B cell (primary cell): ENCODE results near the gene YBEY. TPM values are rescaled to one million over a fixed set of nuclear protein-coding genes. Genes with fewer than 3 reads are reported as not detected.

Experiments
- ATAC-seq: fragments of 200-7000 bp; cut with Tn5 transposase; one replicate; pipeline ENCODE4 v1.10.0; 2021; ENCODE audit warnings: low read depth, mild to moderate bottlenecking, moderate number of reproducible peaks, moderate library complexity
- CTCF ChIA-PET: fragments of 350-600 bp; sonication (Branson Sonifier 250); formaldehyde crosslinking; loops from one replicate; lab custom pipeline; 2021; ENCODE audit warnings: antibody characterized with exemption, inconsistent platforms; lab: Charles Lee
- POLR2A ChIA-PET: fragments of 350-600 bp; sonication (Branson Sonifier 250); formaldehyde crosslinking; loops from one replicate; lab custom pipeline; 2021; ENCODE audit warnings: antibody characterized with exemption; lab: Charles Lee
- DNase-seq: peaks from one replicate; pipeline ENCODE4 v3.0.0; 2013
- H2AFZ ChIP-seq: 2 replicates; pipeline ENCODE4 v1.6.1; 2012; ENCODE audit warnings: mild to moderate bottlenecking, low read depth, low read length; ENCODE audit not compliant: insufficient read depth, poor library complexity, severe bottlenecking
- H3K27ac ChIP-seq, 2 donors: 1 replicate in 1 of 2; 2 replicates in 1 of 2; pipeline ENCODE4 v1.5.1; 2012 to 2013; ENCODE audit warnings: low read length in 2 of 2, mild to moderate bottlenecking in 2 of 2, moderate library complexity in 1 of 2
- H3K27me3 ChIP-seq, 4 experiments: fragments of 200-600 bp in 1 of 4; sonication (generic) in 1 of 4; replicated peaks in 1 of 4; 1 replicate in 2 of 4; 2 replicates in 2 of 4; pipeline versions ENCODE4 v1.6.1 to v1.7.0; 2013 to 2016; ENCODE audit warnings: low read length in 3 of 4, mild to moderate bottlenecking in 2 of 4, mixed read lengths in 1 of 4, moderate library complexity in 1 of 4; ENCODE audit not compliant: insufficient read depth in 4 of 4, control insufficient read depth in 3 of 4; ENCODE audit errors: control extremely low read depth in 1 of 4
- H3K36me3 ChIP-seq, 2 experiments: replicated peaks in 1 of 2; 1 replicate in 1 of 2; 2 replicates in 1 of 2; pipeline versions ENCODE4 v1.6.1 to v1.7.1; 2013; ENCODE audit warnings: low read length in 1 of 2; ENCODE audit not compliant: insufficient read depth in 2 of 2, control insufficient read depth in 1 of 2; ENCODE audit errors: control extremely low read depth in 1 of 2, extremely low read depth in 1 of 2
- H3K4me1 ChIP-seq, 2 donors: fragments of 200-600 bp in 1 of 2; sonication (generic) in 1 of 2; 1 replicate in 1 of 2; 2 replicates in 1 of 2; pipeline versions ENCODE4 v1.5.1 to v1.6.1; 2013 to 2017; ENCODE audit warnings: low read length in 2 of 2; ENCODE audit not compliant: control insufficient read depth in 2 of 2, insufficient read depth in 2 of 2
- H3K4me2 ChIP-seq: replicated peaks from 2 replicates; pipeline ENCODE3; 2012; ENCODE audit warnings: mild to moderate bottlenecking, low read depth, low read length; ENCODE audit not compliant: poor library complexity, severe bottlenecking
- H3K4me3 ChIP-seq, 5 experiments: fragments of 200-600 bp in 1 of 5; sonication (generic) in 1 of 5; 1 replicate in 3 of 5; 2 replicates in 2 of 5; pipeline versions ENCODE4 v1.5.1 to v1.7.0; 2011 to 2016; ENCODE audit warnings: low read length in 4 of 5, mild to moderate bottlenecking in 4 of 5, low read depth in 2 of 5, control low read depth in 1 of 5, moderate library complexity in 1 of 5; ENCODE audit not compliant: insufficient read depth in 1 of 5; ENCODE audit errors: control extremely low read depth in 1 of 5, extremely low read depth in 1 of 5
- H3K79me2 ChIP-seq: fragments of 200-600 bp; sonication (generic); one replicate; pipeline ENCODE4 v1.6.0; 2016; ENCODE audit warnings: low read length; ENCODE audit not compliant: control insufficient read depth, insufficient read depth
- H3K9ac ChIP-seq: fragments of 200-600 bp; sonication (generic); 2 replicates; pipeline ENCODE4 v1.6.1; 2017; ENCODE audit warnings: mild to moderate bottlenecking, low read length, moderate library complexity
- H3K9me3 ChIP-seq, 3 donors: one replicate each; pipeline versions ENCODE4 v1.6.1 to v1.7.1; 2013; ENCODE audit warnings: low read length in 2 of 3; ENCODE audit not compliant: control insufficient read depth in 2 of 3, insufficient read depth in 1 of 3; ENCODE audit errors: control extremely low read depth in 1 of 3
- H4K20me1 ChIP-seq: 2 replicates; pipeline ENCODE4 v1.6.0; 2012; ENCODE audit warnings: mild to moderate bottlenecking, low read length; ENCODE audit not compliant: insufficient read depth, control insufficient read depth, poor library complexity, severe bottlenecking
- H3K27ac Mint-ChIP-seq: one replicate; pipeline ENCODE4 v1.8.0; 2021; ENCODE audit warnings: mixed read lengths
- H3K27me3 Mint-ChIP-seq: one replicate; pipeline ENCODE4 v1.8.0; 2021; ENCODE audit warnings: mixed read lengths
- H3K4me1 Mint-ChIP-seq: one replicate; pipeline ENCODE4 v1.8.0; 2021; ENCODE audit warnings: mixed read lengths
- H3K4me3 Mint-ChIP-seq: one replicate; pipeline ENCODE4 v1.8.0; 2021; ENCODE audit warnings: mixed read lengths
- H3K9me3 Mint-ChIP-seq: one replicate; pipeline ENCODE4 v1.8.0; 2022; ENCODE audit warnings: mixed read lengths; ENCODE audit not compliant: insufficient read depth
- EZH2 ChIP-seq: IDR thresholded peaks from 2 replicates; pipeline ENCODE4 v1.6.1; 2012; ENCODE audit warnings: borderline replicate concordance, low read depth, mild to moderate bottlenecking, moderate library complexity, low read length; ENCODE audit not compliant: insufficient read depth, poor library complexity, severe bottlenecking
- WGBS: methylation state at CpG from one replicate; pipeline ENCODE4 v1.1.5; 2013; ENCODE audit warnings: missing lambda C conversion rate; ENCODE audit not compliant: insufficient coverage; 5-methylcytosine and 5-hydroxymethylcytosine counted together
- intact Hi-C: fragments of 100-400 bp; cut with micrococcal nuclease; formaldehyde crosslinking; loops from one replicate; pipeline ENCODE4 v1.10.0; 2022
- polyA plus RNA-seq: library from polyadenylated mRNA; depleted of rRNA; stranded (reverse); fragments of >200 nt; gene quantifications from 2 replicates; pipeline ENCODE4 v1.2.3, GENCODE V29; 2012
- total RNA-seq, 2 donors: library from RNA; stranded (reverse); fragments of 120-200 nt in 1 of 2; gene quantifications; 1 replicate in 1 of 2; 2 replicates in 1 of 2; pipeline versions ENCODE4 v1.2.3 to v1.2.4, GENCODE V29; 2013 to 2022
- TF ChIP-seq, protein P1 (sequence below): fragments of 200-600 bp; IDR thresholded peaks from one replicate; pipeline ENCODE4 v1.8.0; 2022; ENCODE audit warnings: antibody characterized with exemption, mild to moderate bottlenecking

Gene YBEY
- total and polyA plus RNA-seq, 2 donors (not counting 1 experiment from before 2014, with no cell fraction given), result 15.0 to 21.6 TPM

DNA sequence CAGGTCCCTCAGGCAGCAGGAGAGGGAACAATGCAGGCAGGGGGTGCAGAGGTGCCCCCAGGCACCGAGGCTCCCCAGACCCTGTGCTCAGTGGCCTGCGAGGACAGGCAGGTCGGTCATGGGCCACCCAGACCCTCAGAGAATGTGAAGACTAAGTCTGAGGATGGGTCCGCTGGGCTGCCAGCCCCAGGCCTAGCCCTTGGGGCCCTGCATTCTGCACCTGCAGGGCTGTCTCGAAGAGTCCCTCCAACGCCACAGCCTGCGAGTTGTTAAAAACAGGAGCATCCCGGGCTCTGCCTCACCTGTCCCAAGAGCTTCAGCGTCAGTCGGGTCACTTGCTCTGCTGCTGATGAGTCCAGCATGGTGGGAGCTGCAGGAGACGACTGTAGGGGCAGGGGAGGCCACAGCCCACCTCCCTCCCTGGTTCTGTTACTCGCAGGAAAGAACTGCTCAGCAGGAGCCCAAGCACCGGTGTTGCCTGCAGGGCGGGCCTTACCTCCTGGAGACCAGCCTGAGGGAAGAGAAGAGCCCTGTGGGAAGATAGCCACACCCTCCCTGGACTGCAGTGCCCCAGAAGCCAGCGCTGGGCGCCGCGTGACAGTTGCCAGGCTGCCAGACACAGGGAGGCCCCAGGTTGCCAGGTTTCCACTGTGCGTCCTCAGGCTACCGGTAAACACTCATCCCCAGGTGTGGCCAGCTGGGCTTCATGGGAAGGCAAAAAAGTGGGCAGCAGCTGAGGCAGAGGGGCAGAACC is 31.7 kb downstream of the YBEY start:
- no peaks in the 10 kb centered on the region for H3K9me3 Mint-ChIP-seq
- Histone ChIP-seq H3K4me3 (no peak overlapping the region), H3K27ac (no peak overlapping the region), H3K9me3 (no peaks in the 10 kb centered on the region), H3K9ac (no peak overlapping the region), H4K20me1 (no peaks in the 10 kb centered on the region), H3K4me1 (peaks cover 8 to 13% of the 10 kb centered on the region in 2 donors), H3K79me2 (peaks cover 21% of the 10 kb centered on the region), H3K4me2 (no peak overlapping the region), H3K36me3 (no peaks in the 10 kb centered on the region), H3K27me3 (peaks cover 0 to 3% (median 0%) of the 10 kb centered on the region in 4 experiments), H2AFZ (no peak overlapping the region)
- no peaks in the 10 kb centered on the region for H3K27me3 Mint-ChIP-seq
- POLR2A ChIA-PET, result no interaction called here
- H3K27ac Mint-ChIP-seq, result no peak overlapping the region
- no peak overlapping the region for H3K4me3 Mint-ChIP-seq
- WGBS, result 96% methylated on average over 20 of the region's 20 CpGs
- CTCF ChIA-PET, result no interaction called here
- H3K4me1 Mint-ChIP-seq, result peaks cover 16% of the 10 kb centered on the region
- DNase-seq (no peak), ATAC-seq (no peak)
- TF ChIP-seq, protein P1, sequence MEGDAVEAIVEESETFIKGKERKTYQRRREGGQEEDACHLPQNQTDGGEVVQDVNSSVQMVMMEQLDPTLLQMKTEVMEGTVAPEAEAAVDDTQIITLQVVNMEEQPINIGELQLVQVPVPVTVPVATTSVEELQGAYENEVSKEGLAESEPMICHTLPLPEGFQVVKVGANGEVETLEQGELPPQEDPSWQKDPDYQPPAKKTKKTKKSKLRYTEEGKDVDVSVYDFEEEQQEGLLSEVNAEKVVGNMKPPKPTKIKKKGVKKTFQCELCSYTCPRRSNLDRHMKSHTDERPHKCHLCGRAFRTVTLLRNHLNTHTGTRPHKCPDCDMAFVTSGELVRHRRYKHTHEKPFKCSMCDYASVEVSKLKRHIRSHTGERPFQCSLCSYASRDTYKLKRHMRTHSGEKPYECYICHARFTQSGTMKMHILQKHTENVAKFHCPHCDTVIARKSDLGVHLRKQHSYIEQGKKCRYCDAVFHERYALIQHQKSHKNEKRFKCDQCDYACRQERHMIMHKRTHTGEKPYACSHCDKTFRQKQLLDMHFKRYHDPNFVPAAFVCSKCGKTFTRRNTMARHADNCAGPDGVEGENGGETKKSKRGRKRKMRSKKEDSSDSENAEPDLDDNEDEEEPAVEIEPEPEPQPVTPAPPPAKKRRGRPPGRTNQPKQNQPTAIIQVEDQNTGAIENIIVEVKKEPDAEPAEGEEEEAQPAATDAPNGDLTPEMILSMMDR, result no peak
- TF ChIP-seq EZH2, result no peak
- intact Hi-C loops, result no loop called here

DNA sequence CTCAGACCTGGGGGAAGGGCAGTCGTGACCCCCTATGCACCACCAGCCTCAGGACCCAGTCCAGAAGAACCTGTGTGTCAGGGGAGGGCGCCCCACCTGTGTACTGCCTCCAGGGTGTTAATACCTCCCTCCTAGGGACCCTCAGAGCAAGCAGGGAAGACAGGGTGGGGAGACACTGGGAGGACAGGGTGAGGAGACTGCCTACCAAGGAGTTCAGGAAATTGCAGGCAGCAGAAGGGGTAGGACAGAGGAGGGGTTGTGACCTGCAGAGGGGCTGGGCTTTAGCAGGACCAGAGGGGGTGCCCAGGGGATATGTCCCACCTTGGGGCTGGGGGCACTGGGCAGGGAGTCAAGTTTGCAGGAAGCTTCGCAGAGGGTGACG is 32.3 kb downstream of the YBEY start:
- Mint-ChIP-seq H3K27me3 (no peaks in the 10 kb centered on the region), H3K27ac (no peak overlapping the region), H3K9me3 (no peaks in the 10 kb centered on the region), H3K4me3 (no peak overlapping the region), H3K4me1 (peaks cover 20% of the 10 kb centered on the region)
- no peak overlapping the region for H2AFZ ChIP-seq
- no peaks in the 10 kb centered on the region for H3K36me3 ChIP-seq
- CTCF ChIA-PET, result no interaction called here
- H3K27me3 ChIP-seq, result peaks cover 0 to 3% (median 0%) of the 10 kb centered on the region in 4 experiments
- no peaks in the 10 kb centered on the region for H3K9me3 ChIP-seq
- H3K4me1 ChIP-seq, result peaks cover 11 to 18% of the 10 kb centered on the region in 2 donors
- no peak overlapping the region for H3K27ac ChIP-seq
- TF ChIP-seq EZH2, result no peak
- TF ChIP-seq, protein P1, result no peak
- H4K20me1 ChIP-seq, result no peaks in the 10 kb centered on the region
- POLR2A ChIA-PET, result no interaction called here
- H3K4me3 ChIP-seq, result no peak overlapping the region
- intact Hi-C loops, result no loop called here
- peaks cover 26% of the 10 kb centered on the region for H3K79me2 ChIP-seq
- DNase-seq (no peak), ATAC-seq (no peak)
- 95% methylated on average over 4 of the region's 4 CpGs for WGBS
- no peak overlapping the region for H3K9ac ChIP-seq
- H3K4me2 ChIP-seq, result no peak overlapping the region
